ENCODE measurements around the gene SUSD3.

DNA sequence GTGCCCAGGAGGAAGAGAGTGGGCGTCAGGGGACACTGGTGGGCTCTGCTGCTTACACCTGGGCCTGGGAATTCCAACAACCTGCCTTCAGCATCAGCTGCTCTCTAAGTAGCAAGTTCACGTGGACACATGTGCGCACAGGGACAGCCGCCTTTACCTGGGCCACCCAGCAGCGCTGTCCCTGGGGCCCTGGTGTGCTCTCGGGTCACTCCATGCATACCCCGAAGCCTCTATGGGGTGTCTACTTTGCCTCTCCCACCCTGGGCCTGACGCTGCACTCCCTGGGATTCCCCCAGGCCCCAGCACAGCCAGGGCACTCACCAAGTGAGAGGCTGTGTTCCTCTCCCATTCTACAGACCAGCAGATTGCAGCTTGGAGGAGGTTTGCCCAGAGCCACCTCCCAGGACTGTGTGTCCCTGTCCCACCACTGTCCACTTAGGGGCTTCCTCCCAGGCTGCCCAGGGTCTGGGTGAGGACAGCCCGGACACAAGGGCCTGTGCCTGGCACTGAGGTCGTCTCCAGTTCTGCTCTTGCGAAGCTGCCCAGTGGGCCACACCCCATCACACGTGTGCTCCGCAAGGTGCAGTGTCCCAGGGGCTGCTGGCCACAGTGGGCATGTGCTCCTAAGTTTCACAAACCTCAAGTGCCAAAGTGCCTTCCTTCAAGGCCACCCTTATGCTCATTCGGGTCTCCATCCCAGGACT, 69.7 kb downstream of the SUSD3 start:
- TF ChIP-seq, protein P1, sequence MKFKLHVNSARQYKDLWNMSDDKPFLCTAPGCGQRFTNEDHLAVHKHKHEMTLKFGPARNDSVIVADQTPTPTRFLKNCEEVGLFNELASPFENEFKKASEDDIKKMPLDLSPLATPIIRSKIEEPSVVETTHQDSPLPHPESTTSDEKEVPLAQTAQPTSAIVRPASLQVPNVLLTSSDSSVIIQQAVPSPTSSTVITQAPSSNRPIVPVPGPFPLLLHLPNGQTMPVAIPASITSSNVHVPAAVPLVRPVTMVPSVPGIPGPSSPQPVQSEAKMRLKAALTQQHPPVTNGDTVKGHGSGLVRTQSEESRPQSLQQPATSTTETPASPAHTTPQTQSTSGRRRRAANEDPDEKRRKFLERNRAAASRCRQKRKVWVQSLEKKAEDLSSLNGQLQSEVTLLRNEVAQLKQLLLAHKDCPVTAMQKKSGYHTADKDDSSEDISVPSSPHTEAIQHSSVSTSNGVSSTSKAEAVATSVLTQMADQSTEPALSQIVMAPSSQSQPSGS (CRISPR knock-in tag; IDR thresholded peaks at IDR 0.05; ENCODE audit: borderline replicate concordance, low read depth) = no peak
- TF ChIP-seq ZNF263 (CRISPR knock-in tag; IDR thresholded peaks at IDR 0.05; ENCODE audit: low read depth) (no peak), TP53 (CRISPR knock-in tag; IDR thresholded peaks at IDR 0.05) (no peak), NR2C2 (CRISPR knock-in tag; IDR thresholded peaks at IDR 0.05) (no peak), OVOL2 (CRISPR knock-in tag; IDR thresholded peaks at IDR 0.05; ENCODE audit: borderline replicate concordance) (no peak), PRRX2 (CRISPR knock-in tag; IDR thresholded peaks at IDR 0.05) (no peak), GABPB1 (CRISPR knock-in tag; IDR thresholded peaks at IDR 0.05) (no peak)
- TF ChIP-seq, protein P2, sequence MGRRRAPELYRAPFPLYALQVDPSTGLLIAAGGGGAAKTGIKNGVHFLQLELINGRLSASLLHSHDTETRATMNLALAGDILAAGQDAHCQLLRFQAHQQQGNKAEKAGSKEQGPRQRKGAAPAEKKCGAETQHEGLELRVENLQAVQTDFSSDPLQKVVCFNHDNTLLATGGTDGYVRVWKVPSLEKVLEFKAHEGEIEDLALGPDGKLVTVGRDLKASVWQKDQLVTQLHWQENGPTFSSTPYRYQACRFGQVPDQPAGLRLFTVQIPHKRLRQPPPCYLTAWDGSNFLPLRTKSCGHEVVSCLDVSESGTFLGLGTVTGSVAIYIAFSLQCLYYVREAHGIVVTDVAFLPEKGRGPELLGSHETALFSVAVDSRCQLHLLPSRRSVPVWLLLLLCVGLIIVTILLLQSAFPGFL (CRISPR knock-in tag; IDR thresholded peaks at IDR 0.05; ENCODE audit: borderline replicate concordance) = no peak
- TF ChIP-seq, protein P3, sequence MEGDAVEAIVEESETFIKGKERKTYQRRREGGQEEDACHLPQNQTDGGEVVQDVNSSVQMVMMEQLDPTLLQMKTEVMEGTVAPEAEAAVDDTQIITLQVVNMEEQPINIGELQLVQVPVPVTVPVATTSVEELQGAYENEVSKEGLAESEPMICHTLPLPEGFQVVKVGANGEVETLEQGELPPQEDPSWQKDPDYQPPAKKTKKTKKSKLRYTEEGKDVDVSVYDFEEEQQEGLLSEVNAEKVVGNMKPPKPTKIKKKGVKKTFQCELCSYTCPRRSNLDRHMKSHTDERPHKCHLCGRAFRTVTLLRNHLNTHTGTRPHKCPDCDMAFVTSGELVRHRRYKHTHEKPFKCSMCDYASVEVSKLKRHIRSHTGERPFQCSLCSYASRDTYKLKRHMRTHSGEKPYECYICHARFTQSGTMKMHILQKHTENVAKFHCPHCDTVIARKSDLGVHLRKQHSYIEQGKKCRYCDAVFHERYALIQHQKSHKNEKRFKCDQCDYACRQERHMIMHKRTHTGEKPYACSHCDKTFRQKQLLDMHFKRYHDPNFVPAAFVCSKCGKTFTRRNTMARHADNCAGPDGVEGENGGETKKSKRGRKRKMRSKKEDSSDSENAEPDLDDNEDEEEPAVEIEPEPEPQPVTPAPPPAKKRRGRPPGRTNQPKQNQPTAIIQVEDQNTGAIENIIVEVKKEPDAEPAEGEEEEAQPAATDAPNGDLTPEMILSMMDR (IDR thresholded peaks at IDR 0.05) = no peak
